Measurements from ENCODE around the gene ATP9B.
A peak's percentile ranks its signal among the peaks of the same experiment; 100 is the strongest.

The ATP9B gene

GRCh38 chr18:79246309-79247108 lies 177.3 kb downstream of the ATP9B start:
- Histone ChIP-seq H3K36me3 (ENCODE audit: insufficient read depth, low read length) (no peaks in the 10 kb centered on the region), H3K27me3 (ENCODE audit: insufficient read depth, low read length, poor library complexity, severe bottlenecking) (no peaks in the 10 kb centered on the region), H2AFZ (ENCODE audit: low read length) (no peak overlapping the region), H4K20me1 (ENCODE audit: insufficient read depth, low read length, poor library complexity, severe bottlenecking) (peaks cover 29% of the 10 kb centered on the region), H3K9me3 (ENCODE audit: insufficient read depth, low read depth, low read length) (no peaks in the 10 kb centered on the region), H3K9me2 (replicated peaks; ENCODE audit: low read depth, low read length) (no peaks in the 10 kb centered on the region), H3K4me3 (ENCODE audit: low read length, poor library complexity, severe bottlenecking) (no peak overlapping the region), H3K4me1 (ENCODE audit: insufficient read depth, low read length, poor library complexity, severe bottlenecking) (peaks cover 17% of the 10 kb centered on the region), H3K9ac (ENCODE audit: low read depth, low read length, poor library complexity, severe bottlenecking) (no peak overlapping the region), H3K4me2 (ENCODE audit: low read depth, low read length, poor library complexity, severe bottlenecking) (no peak overlapping the region), H3K79me2 (ENCODE audit: insufficient read depth, low read length) (no peaks in the 10 kb centered on the region), H3F3A (ENCODE audit: low read depth) (no peaks in the 10 kb centered on the region)
- no peak for TF ChIP-seq EZH2phosphoT487 (IDR thresholded peaks at IDR 0.05; ENCODE audit: borderline replicate concordance)
- peak; percentile 50 for TF ChIP-seq CTCF (conservative IDR thresholded peaks at IDR 0.05; ENCODE audit: low read length)

DNA sequence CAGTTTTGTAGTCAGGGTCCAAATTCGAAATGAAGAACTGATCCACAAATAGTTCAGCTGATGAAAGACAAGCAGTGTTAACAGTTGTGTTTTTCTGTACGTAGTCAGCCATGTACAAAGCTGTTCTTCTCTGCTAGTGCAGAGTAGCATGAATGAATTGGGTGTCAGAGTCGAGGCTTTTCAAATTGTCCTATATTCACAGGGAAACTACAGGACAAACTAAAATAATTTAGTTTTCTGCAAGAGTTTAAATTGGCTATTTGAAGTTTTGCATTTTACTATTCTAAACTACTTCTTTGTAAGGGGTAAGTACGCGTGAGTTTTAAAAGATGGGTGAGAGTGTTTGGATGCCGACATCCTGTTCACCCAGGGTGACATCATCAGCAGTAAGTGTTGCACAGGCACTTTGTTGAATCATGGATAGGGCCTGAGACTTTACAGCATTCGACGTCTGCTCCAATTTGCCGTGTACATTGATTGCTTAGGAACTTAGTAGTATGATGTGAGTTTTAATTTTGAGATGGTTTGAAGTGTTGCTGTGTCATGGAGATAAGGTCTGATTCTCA lies 179.4 kb downstream of the ATP9B start:
- H3K9ac ChIP-seq (ENCODE audit: low read depth, low read length, poor library complexity, severe bottlenecking): no peak overlapping the region
- H3K27me3 ChIP-seq (ENCODE audit: insufficient read depth, low read length, poor library complexity, severe bottlenecking): no peaks in the 10 kb centered on the region
- H3K9me3 ChIP-seq (ENCODE audit: insufficient read depth, low read depth, low read length): no peaks in the 10 kb centered on the region
- TF ChIP-seq CTCF (conservative IDR thresholded peaks at IDR 0.05; ENCODE audit: low read length) (no peak), EZH2phosphoT487 (IDR thresholded peaks at IDR 0.05; ENCODE audit: borderline replicate concordance) (no peak)
- no peak overlapping the region for H2AFZ ChIP-seq (ENCODE audit: low read length)
- H3K9me2 ChIP-seq (replicated peaks; ENCODE audit: low read depth, low read length): no peaks in the 10 kb centered on the region
- H3K79me2 ChIP-seq (ENCODE audit: insufficient read depth, low read length): no peaks in the 10 kb centered on the region
- no peaks in the 10 kb centered on the region for H3K36me3 ChIP-seq (ENCODE audit: insufficient read depth, low read length)
- no peak overlapping the region for H3K4me3 ChIP-seq (ENCODE audit: low read length, poor library complexity, severe bottlenecking)
- H3K4me1 ChIP-seq (ENCODE audit: insufficient read depth, low read length, poor library complexity, severe bottlenecking): peaks cover 2% of the 10 kb centered on the region
- no peaks in the 10 kb centered on the region for H3F3A ChIP-seq (ENCODE audit: low read depth)
- H3K4me2 ChIP-seq (ENCODE audit: low read depth, low read length, poor library complexity, severe bottlenecking): no peak overlapping the region
- peaks cover 9% of the 10 kb centered on the region for H4K20me1 ChIP-seq (ENCODE audit: insufficient read depth, low read length, poor library complexity, severe bottlenecking)

DNA sequence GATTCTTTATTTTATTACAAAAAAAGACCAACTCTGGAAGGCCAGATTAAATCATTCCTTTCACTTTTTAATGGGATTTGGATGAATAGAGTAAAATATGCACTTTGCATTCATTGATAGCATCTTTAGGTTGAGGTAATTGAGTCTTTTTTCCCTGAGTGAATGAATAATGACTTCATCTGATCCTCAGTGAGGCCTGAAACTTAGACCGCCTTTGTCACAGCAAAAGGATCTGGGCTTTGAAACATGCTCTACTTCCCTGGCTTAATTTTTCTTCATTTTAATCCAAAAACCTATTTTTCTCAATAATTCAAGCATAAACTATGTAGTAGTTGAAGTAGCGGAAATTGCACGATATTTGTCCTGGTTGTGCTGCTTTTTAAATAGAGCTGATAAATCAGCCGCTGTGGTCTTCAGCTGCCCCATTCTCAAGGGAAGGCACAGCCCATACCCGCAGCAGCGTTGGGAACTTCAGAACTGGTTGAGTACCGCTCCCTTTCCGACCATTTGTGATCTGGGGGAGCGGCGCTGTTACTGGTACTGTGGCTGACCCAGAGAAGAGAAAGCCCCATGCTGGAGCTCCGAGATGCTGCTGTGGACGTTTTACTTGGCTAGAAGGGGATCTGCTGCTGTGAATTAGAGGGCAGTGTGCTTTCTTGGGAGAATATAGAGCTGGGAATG lies 181.2 kb downstream of the ATP9B start:
- H3K9ac ChIP-seq (ENCODE audit: low read depth, low read length, poor library complexity, severe bottlenecking): no peak overlapping the region
- no peaks in the 10 kb centered on the region for H3K9me3 ChIP-seq (ENCODE audit: insufficient read depth, low read depth, low read length)
- H4K20me1 ChIP-seq (ENCODE audit: insufficient read depth, low read length, poor library complexity, severe bottlenecking): peaks cover 6% of the 10 kb centered on the region
- H3K4me3 ChIP-seq (ENCODE audit: low read length, poor library complexity, severe bottlenecking): no peak overlapping the region
- H3K9me2 ChIP-seq (replicated peaks; ENCODE audit: low read depth, low read length): no peaks in the 10 kb centered on the region
- no peak for TF ChIP-seq EZH2phosphoT487 (IDR thresholded peaks at IDR 0.05; ENCODE audit: borderline replicate concordance)
- no peak for TF ChIP-seq CTCF (conservative IDR thresholded peaks at IDR 0.05; ENCODE audit: low read length)
- H2AFZ ChIP-seq (ENCODE audit: low read length): no peak overlapping the region
- H3K27me3 ChIP-seq (ENCODE audit: insufficient read depth, low read length, poor library complexity, severe bottlenecking): no peaks in the 10 kb centered on the region
- no peaks in the 10 kb centered on the region for H3F3A ChIP-seq (ENCODE audit: low read depth)
- peaks cover 3% of the 10 kb centered on the region; the same call in 1 of the 2 replicates for H3K36me3 ChIP-seq (ENCODE audit: insufficient read depth, low read length)
- H3K4me1 ChIP-seq (ENCODE audit: insufficient read depth, low read length, poor library complexity, severe bottlenecking): peaks cover 2% of the 10 kb centered on the region
- H3K4me2 ChIP-seq (ENCODE audit: low read depth, low read length, poor library complexity, severe bottlenecking): no peak overlapping the region
- H3K79me2 ChIP-seq (ENCODE audit: insufficient read depth, low read length): no peaks in the 10 kb centered on the region

All from Loucy (cell line).